Hematopoietic multipotent progenitor cell (in vitro differentiated cells): ENCODE data around the gene RGMA. TPM values are rescaled to one million over a fixed set of nuclear protein-coding genes. Genes with fewer than 3 reads are reported as not detected.

ENCODE experiments used
- DNase-seq, 3 donors: peaks; one replicate each; pipeline ENCODE4 v3.0.0-alpha.2; 2011 to 2015; ENCODE audit warnings: low read depth in 2 of 3, low spot score in 2 of 3
- total RNA-seq: library from RNA; depleted of rRNA; stranded (reverse); fragments of >200 nt; gene quantifications from one replicate; pipeline ENCODE4 v1.2.3, GENCODE V29; 2012

The RGMA gene
- total RNA-seq, 1 donor: 1.1 TPM

GRCh38 chr15:93024716-93025624 is 64.0 kb downstream of the RGMA start:
- DNase-seq: no peak

- DNase-seq: no peak
These were observed 64.7 kb downstream of the RGMA start for GRCh38 chr15:93024293-93024692.

GRCh38 chr15:93020976-93021772 is 67.8 kb downstream of the RGMA start:
- no peak for DNase-seq

GRCh38 chr15:93019971-93020370 is 69.0 kb downstream of the RGMA start:
- no peak for DNase-seq

- DNase-seq: no peak
These were observed 69.9 kb downstream of the RGMA start for GRCh38 chr15:93019090-93019489.

- no peak for DNase-seq
These were observed 70.4 kb downstream of the RGMA start for GRCh38 chr15:93018574-93018973.

GRCh38 chr15:93017526-93017925 is 71.5 kb downstream of the RGMA start:
- DNase-seq: no peak

- no peak for DNase-seq
These were observed 76.2 kb downstream of the RGMA start for GRCh38 chr15:93012786-93013185.

- no peak for DNase-seq
These were observed 81.0 kb downstream of the RGMA start for GRCh38 chr15:93007994-93008393.

- DNase-seq: no peak
These were observed 83.9 kb downstream of the RGMA start for GRCh38 chr15:93005133-93005532.

GRCh38 chr15:93001881-93002280 is 87.1 kb downstream of the RGMA start:
- DNase-seq: peak in 1 of 3 donors; percentile 22

- DNase-seq: no peak
These were observed 87.9 kb downstream of the RGMA start for GRCh38 chr15:93001156-93001555.

GRCh38 chr15:92997821-92998220 is 91.2 kb downstream of the RGMA start:
- no peak for DNase-seq

- no peak for DNase-seq
These were observed 96.3 kb downstream of the RGMA start for GRCh38 chr15:92992720-92993119.

GRCh38 chr15:92990031-92990430 is 99.0 kb downstream of the RGMA start:
- DNase-seq: no peak

GRCh38 chr15:92989470-92989869 is 99.5 kb downstream of the RGMA start:
- no peak for DNase-seq

Other genes with a start within 250 kb of the RGMA start
- 76.7 TPM for gene CHD2, start 188.9 kb downstream of the RGMA start, total RNA-seq